ENCODE data around the gene UBE2L5. TPM values are rescaled to one million over a fixed set of nuclear protein-coding genes. Genes with fewer than 3 reads are reported as not detected.

The UBE2L5 gene
- total RNA-seq (2014; rRNA removed; shearing (Covaris generic)) = not detected in 2 replicates

GRCh38 chr13:30422054-30422839 lies at the start of gene UBE2L5:
Gene UBE2L5 (plus strand): TSS chr13:30422493. CDS start chr13:30427991, 5,498 bp downstream.
- peak; percentile 63 for DNase-seq (ENCODE audit: low spot score)

GRCh38 chr13:30373727-30374126 lies 48.6 kb upstream of the UBE2L5 start:
- no peak for DNase-seq (ENCODE audit: low spot score)

- DNase-seq (ENCODE audit: low spot score) = no peak
Observed at GRCh38 chr13:30375265-30375835, 46.9 kb upstream of the UBE2L5 start.

- DNase-seq (ENCODE audit: low spot score) = no peak
Observed at GRCh38 chr13:30376426-30377311, 45.6 kb upstream of the UBE2L5 start.

GRCh38 chr13:30377312-30377685 lies 45.0 kb upstream of the UBE2L5 start:
- DNase-seq (ENCODE audit: low spot score) = no peak

GRCh38 chr13:30378191-30378590 lies 44.1 kb upstream of the UBE2L5 start:
- no peak for DNase-seq (ENCODE audit: low spot score)

GRCh38 chr13:30381049-30381448 lies 41.2 kb upstream of the UBE2L5 start:
- no peak for DNase-seq (ENCODE audit: low spot score)

- no peak for DNase-seq (ENCODE audit: low spot score)
Observed at GRCh38 chr13:30382836-30383525, 39.3 kb upstream of the UBE2L5 start.

GRCh38 chr13:30388406-30389283 lies 33.6 kb upstream of the UBE2L5 start:
- DNase-seq (ENCODE audit: low spot score) = no peak

GRCh38 chr13:30391956-30392680 lies 30.2 kb upstream of the UBE2L5 start:
- DNase-seq (ENCODE audit: low spot score) = no peak

- no peak for DNase-seq (ENCODE audit: low spot score)
Observed at GRCh38 chr13:30392681-30393045, 29.6 kb upstream of the UBE2L5 start.

- DNase-seq (ENCODE audit: low spot score) = no peak
Observed at GRCh38 chr13:30394751-30395191, 27.5 kb upstream of the UBE2L5 start.

- DNase-seq (ENCODE audit: low spot score) = peak; percentile 83
Observed at GRCh38 chr13:30395192-30396158, 26.8 kb upstream of the UBE2L5 start.

GRCh38 chr13:30396434-30397075 lies 25.7 kb upstream of the UBE2L5 start:
- DNase-seq (ENCODE audit: low spot score) = no peak

- no peak for DNase-seq (ENCODE audit: low spot score)
Observed at GRCh38 chr13:30398601-30399072, 23.7 kb upstream of the UBE2L5 start.

- DNase-seq (ENCODE audit: low spot score) = no peak
Observed at GRCh38 chr13:30400376-30400775, 21.9 kb upstream of the UBE2L5 start.

GRCh38 chr13:30401347-30401746 lies 20.9 kb upstream of the UBE2L5 start:
- no peak for DNase-seq (ENCODE audit: low spot score)

- no peak for DNase-seq (ENCODE audit: low spot score)
Observed at GRCh38 chr13:30403456-30403855, 18.8 kb upstream of the UBE2L5 start.
